Renal pelvis (tissue), 4 donors: ENCODE measurements around the gene YIF1B. TPM values are rescaled to one million over a fixed set of nuclear protein-coding genes. Genes with fewer than 3 reads are reported as not detected.
A peak's percentile ranks its signal among the peaks of the same experiment; 100 is the strongest.

Source experiments
- DNase-seq: peaks from one replicate; pipeline ENCODE4 v3.0.0-alpha.2; 2013
- polyA plus RNA-seq, 3 donors: library from polyadenylated mRNA; unstranded; fragments of 120-200 nt; gene quantifications; one replicate each; pipeline ENCODE4 v1.2.1, GENCODE V29; 2013; ENCODE audit not compliant: insufficient read length in 3 of 3

The YIF1B gene
- polyA plus RNA-seq, 3 donors, result 35.4 to 45.4 (median 40.4) TPM

DNA sequence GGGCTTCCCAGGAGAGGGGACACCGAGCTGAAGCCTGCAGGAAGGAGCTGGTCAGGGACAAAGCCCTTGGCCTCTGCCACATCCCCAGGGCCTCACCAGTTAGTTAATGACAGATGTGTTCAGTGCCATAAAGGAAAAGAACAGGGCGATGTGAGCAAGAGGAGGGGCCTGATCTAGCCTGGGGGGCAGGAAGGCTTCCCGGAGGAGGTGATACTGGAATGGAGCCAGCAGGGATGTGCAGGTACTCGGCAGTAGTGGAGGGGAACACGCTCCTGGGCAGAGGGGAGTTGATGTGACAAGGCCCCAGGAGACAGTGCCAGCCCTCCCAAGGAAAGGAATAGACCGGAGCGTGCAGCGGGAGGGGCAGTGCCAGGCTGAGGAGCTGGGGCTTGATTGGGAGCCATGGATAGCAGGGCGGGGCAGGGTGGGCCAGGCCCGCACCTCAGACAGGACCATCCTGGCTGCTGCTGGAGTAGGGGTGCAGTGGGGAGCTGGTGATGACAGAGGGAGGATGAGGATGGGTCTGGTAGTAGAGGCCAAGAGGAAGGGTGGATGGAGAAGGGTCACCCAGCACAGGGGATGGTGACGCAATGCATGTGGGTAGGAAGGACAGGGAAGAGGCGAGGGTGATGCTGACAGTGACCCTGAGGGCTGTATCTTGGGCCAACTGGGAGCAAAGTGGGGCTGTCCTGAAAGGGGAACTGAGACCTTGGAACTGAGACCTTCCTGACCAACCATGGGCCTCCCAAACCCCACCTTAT is 7.6 kb downstream of the YIF1B start:
- no peak for DNase-seq

DNA sequence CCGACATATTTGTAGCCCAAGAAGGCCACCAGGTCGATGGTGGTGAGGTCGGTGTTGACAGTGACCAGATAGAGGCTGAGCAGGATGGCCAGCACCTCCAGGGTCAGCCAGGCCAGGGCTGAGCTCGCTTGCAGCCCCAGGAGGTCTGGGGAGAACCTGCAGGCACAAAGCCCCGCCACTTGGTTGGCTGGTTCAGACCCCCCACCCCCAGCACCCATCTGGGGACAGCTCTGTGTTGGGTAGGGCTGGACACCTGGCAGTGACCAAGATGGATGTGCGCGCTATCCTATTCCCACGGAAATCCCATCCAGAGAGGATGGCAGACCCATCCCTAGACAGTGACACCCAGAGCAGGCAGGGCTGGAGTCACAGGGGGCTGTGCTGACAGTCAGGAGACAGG is 8.2 kb downstream of the YIF1B start:
- no peak for DNase-seq

- no peak for DNase-seq
Observed at GRCh38 chr19:38307076-38307475, 8.7 kb downstream of the YIF1B start.

DNA sequence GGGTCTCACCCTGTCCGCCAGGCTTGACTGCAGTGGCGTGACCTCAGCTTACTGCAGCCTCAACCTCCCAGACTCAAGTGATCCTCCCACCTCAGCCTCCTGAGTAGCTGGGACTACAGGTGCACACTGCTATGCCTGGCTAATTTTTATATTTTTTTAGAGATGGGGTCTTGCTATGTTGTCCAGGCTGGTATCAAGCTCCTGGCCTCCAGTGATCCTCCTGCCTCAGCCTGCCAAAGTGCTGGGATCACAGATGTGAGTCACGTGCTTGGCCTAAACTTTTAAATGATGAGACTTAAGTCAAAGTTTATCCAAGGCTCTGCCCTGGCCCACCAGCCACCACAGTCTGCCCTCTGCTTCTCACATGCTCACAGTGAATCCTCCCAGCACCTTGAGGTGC is 9.5 kb downstream of the YIF1B start:
- DNase-seq, result no peak

DNA sequence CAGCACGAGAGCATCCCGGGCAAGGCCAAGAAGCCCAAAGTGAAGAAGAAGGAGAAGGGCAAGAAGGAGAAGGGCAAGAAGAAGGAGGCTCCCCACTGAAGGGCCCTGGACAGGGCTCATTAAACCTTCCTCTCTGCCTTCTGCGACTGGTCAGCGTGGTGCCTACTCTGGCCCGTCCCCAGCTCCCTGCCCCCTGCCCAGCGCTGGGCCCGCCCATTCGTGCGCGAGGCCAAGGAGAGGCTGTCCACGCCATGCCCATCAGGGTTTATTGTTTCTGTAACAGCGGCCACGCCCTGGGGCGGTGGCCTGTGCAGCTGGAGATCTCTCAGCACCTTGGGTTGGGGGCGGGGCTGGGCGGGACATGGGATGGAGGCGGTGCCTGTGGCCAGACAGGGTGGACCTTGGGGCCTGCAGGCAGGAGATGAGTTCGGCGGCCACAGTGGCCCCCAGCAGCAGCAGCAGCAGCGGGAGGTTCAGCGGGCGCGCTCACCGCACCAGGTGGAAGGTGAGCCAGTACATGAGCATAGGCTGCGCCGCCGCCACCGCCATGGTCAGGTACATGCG is 10.8 kb downstream of the YIF1B start:
- peak; percentile 82 for DNase-seq

- DNase-seq, result no peak
Observed at GRCh38 chr19:38304352-38304865, 11.3 kb downstream of the YIF1B start.

DNA sequence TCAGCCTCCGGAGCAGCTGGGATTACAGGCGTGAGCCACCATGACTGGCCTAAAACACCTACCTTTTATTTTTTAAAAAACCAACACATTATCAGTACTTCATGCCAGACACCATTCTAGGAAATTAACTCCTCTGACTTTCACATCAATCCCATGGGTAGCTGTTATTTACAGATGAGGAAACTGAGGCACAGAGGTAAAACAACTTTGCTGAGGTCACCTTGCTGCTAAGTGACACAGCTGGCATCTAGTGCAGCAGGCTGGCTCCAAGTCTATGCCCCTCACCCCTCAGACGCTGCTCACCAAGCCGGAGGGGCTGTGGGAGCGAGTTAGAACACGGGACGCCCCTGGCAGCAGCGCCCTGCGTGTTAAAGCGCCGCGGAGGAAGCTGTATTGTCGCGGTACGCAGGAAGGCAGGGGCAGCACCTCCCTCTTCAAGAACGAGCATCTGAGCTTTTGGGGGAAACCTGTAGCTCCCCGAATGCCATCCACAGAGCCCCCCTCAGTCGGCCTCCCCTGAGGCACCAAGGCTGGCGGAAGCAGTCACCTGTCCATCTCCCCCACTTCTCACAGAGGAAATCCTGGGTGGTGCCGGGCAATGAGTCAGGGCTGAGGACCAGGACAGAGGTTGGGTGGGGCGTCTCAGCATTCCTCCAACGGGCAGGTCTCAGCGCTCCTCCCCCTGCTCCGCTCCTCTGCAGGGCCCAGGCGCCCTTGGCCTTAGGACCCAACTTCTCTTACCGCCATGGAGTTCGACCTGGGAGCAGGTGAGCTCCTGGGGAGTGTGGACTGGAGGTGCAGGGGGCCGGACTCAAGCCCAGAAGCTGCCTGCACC is 12.0 kb downstream of the YIF1B start, which contains the start of gene C19orf33:
TSS of gene C19orf33 (plus strand) at position 735 of the 835 bp plus-strand sequence. CDS start at position 746, 11 bp downstream.
- no peak for DNase-seq

DNA sequence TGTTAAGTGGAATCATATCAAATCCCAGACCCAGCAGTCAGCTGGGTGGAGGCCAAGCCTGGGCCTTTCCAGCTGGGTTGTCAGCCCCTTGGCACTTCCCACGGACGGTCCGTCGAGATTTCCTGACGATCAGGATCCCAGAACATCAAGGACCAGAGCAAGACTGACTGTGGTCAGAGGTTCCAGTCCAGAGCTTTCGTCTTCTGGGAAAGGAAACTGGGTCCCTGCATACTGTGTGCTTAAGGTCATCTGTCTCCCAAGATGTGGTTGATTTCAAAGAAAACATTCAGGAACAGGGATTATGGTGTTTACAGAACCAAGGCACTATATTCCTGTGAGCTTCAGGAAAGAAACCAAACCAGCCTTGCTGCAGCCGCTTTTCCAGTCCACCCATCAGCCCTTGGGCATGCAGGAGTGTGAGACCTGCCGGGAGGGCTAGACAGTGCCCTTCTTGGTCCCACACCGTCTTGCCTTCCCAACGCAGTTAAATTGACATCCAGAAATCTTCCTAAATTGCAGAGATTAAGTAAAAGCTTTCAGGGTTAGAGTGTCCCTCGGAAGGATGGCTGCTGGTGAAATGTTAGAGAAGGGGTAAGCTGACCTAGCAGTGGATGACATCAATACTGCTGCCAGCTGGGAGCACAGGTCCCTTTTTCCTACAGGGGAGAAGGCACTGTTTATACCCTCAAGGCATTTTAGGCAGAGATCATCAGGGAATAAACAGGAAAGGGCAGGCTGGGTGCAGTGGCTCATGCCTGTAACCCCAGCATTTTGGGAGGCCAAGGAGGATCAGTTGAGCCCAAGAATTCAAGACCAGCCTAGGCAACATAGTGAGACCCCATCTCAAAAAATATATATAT is 16.7 kb downstream of the YIF1B start:
- no peak for DNase-seq

GRCh38 chr19:38294090-38294489 is 21.7 kb downstream of the YIF1B start:
- no peak for DNase-seq

DNA sequence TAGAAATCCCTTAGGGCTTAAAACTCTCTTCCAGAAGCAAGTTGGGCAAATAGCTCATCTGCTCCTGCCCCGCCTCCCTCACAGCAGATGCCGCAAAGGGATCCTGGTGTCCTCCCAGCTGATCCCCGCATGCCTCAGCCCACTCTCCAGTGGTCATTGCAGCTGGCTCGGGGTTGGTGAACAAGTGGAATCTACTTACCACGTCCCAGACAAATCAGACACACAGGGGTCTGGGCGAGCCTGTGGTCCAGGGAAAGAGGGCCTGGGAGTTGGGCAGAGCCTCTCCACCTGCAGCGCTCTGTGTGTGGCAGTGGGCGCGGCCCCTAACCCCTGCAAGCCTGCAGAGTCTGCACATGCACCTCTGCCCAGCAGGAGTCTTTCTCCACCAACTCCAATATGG is 22.5 kb downstream of the YIF1B start:
- DNase-seq, result no peak

- DNase-seq, result no peak
Observed at GRCh38 chr19:38291855-38292254, 23.9 kb downstream of the YIF1B start.

GRCh38 chr19:38290631-38291147 is 25.1 kb downstream of the YIF1B start:
- DNase-seq, result no peak

DNA sequence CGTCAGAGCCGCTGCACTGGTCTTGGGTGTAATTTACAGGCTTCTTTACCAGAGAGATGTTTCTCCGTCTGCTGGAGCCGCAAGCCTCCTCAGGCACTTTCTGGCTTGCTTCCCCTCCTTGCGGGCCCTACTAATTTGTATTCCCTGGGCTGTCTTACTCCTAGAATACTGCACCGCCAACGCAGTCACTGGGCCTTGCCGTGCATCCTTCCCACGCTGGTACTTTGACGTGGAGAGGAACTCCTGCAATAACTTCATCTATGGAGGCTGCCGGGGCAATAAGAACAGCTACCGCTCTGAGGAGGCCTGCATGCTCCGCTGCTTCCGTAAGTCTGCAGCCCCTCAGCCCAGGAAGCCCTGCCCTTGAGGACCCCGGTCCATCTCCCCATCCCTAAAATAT is 25.8 kb downstream of the YIF1B start:
- no peak for DNase-seq

DNA sequence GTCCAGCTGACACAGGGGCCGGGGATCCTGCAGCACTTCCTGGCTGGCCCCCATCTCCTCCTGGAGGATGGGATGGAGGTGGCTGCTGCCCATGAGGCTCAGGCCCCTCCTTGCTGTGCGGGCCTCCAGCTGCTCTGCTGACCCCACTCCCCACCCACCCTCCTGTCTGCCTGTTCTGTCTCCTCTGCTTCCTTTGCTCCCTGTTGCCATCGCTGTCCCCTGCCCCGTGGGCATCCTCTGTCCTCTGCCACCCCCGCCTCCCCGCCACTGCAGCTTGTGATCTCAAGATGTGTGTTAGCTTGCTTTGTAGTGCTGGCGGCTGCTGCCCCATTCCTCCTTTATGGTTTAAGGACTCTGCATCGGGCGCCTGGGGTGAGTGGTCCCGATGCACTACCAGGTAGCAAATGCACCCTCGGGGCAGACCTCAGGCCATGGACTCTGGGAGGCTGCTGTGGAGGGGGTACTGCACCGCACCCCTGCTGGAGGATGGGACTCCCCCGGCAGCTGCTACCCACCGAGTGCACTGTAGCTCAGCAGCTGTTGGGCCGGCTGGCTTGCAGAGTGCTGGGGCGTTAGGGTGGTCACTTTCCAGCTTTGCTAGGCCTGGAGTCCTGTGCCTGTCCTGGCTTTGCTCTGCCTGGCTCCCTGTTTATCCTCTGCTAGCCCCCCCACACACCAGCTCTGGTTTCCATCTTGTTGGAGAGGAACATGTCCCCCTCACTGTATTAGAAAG is 27.5 kb downstream of the YIF1B start:
- DNase-seq, result no peak

GRCh38 chr19:38287604-38288003 is 28.1 kb downstream of the YIF1B start:
- no peak for DNase-seq

GRCh38 chr19:38285567-38285966 is 30.2 kb downstream of the YIF1B start:
- no peak for DNase-seq

GRCh38 chr19:38284422-38284821 is 31.3 kb downstream of the YIF1B start:
- no peak for DNase-seq

GRCh38 chr19:38283271-38283670 is 32.5 kb downstream of the YIF1B start:
- no peak for DNase-seq

DNA sequence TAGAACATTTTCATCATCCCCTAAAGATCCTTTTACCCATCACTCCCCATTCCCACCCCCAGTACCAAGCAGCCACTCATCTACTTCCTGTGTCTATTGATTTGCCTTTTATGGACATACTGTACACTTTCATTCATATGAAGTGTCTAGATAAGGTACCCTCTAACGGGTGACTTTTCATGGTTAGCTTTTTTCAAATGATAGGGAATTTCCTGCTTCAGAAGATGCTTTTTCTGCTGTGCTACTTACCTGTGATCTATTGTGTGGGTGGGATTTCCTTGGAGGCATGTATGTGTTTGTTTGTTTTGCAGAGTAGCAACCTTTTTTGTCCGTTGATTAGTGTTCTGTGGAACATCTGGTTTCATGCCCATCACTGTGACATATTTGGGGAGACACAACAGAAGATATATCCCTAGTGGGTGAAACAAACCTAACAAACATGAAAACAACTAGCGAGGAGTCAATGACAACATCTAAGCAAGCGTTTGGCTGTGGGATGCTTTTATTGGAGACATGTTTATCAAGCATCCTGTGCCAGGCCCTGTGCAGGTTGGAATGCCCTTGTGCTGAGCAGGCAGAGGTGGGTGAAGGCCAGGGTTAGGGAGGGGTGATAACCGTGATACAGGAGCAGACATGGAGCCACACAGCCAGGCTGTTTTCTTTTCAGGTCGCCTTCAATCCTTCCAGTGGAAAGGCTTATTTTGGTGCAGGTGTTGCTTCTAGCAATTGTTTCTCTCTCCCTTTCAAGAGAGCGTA is 33.8 kb downstream of the YIF1B start:
- DNase-seq, result no peak
